Panc1 (cell line): ENCODE results near the gene TNNT3.

ENCODE experiments used
- CTCF ChIP-seq: fragments of 450-650 bp; IDR thresholded peaks from 2 replicates; pipeline ENCODE4 v1.5.1; 2017; ENCODE audit warnings: mild to moderate bottlenecking
- POLR2AphosphoS5 ChIP-seq: IDR thresholded peaks from 2 replicates; pipeline ENCODE4 v1.6.1; 2012; ENCODE audit warnings: mild to moderate bottlenecking, low read depth, low read length, moderate library complexity
- REST ChIP-seq, 2 experiments: IDR thresholded peaks; 2 replicates each; pipeline ENCODE4 v1.6.1; 2011 to 2012; ENCODE audit warnings: low read depth in 2 of 2, control low read depth in 1 of 2, low read length in 1 of 2, mild to moderate bottlenecking in 1 of 2, moderate library complexity in 1 of 2; ENCODE audit not compliant: insufficient read depth in 1 of 2
- SIN3A ChIP-seq: IDR thresholded peaks from 2 replicates; pipeline ENCODE4 v1.6.1; 2012; ENCODE audit warnings: low read depth, mild to moderate bottlenecking, low read length, moderate library complexity, borderline replicate concordance; ENCODE audit not compliant: insufficient read depth
- TCF7L2 ChIP-seq: IDR thresholded peaks from 2 replicates; pipeline ENCODE4 v1.6.1; 2011; ENCODE audit warnings: mild to moderate bottlenecking, low read depth, low read length, inconsistent platforms

- TF ChIP-seq POLR2AphosphoS5 (no peak), CTCF (peak; percentile 86; the same call in 1 of the 2 replicates), TCF7L2 (no peak), REST (IDR thresholded peaks at IDR 0.05; ENCODE audit: insufficient read depth in 1 of 2, low read depth in 2 of 2, low read length in 1 of 2) (no peak), SIN3A (no peak)
These were observed 1.7 kb upstream of the TNNT3 start for GRCh38 chr11:1917523-1918435.
